MCF 10A (cell line): ENCODE measurements around the gene SLC49A3. TPM values are rescaled to one million over a fixed set of nuclear protein-coding genes. Genes with fewer than 3 reads are reported as not detected.
A peak's percentile ranks its signal among the peaks of the same experiment; 100 is the strongest.

Experiments used
- BruUV-seq: library from RNA; stranded (reverse); fragments of 400-500 nt; replicated peaks from 2 replicates; lab custom pipeline; 2021; lab: Mats Ljungman, UMichigan
- CTCF ChIA-PET: fragments of 300-600 bp; sonication (Branson Sonifier 250); formaldehyde crosslinking; extraction: SDS; loops from one replicate; lab custom pipeline; 2021; ENCODE audit warnings: antibody characterized with exemption, inconsistent platforms; lab: Yijun Ruan, JAX
- POLR2A ChIA-PET: fragments of 300-600, 350-650 bp; sonication (Branson Sonifier 250); formaldehyde crosslinking; extraction: SDS; loops from one replicate; lab custom pipeline; 2020; ENCODE audit warnings: antibody characterized with exemption, inconsistent platforms; lab: Yijun Ruan, JAX
- DNase-seq: peaks from one replicate; pipeline ENCODE4 v3.0.0-alpha.2; 2018; ENCODE audit not compliant: unreplicated experiment
- H3K27ac Mint-ChIP-seq: one replicate; pipeline ENCODE4 v1.8.0; 2022; ENCODE audit warnings: mild to moderate bottlenecking, low read depth, mixed read lengths; ENCODE audit not compliant: unreplicated experiment
- H3K27me3 Mint-ChIP-seq: one replicate; pipeline ENCODE4 v1.8.0; 2022; ENCODE audit warnings: mixed read lengths; ENCODE audit not compliant: insufficient read depth, unreplicated experiment
- H3K36me3 Mint-ChIP-seq: one replicate; pipeline ENCODE4 v1.8.0; 2022; ENCODE audit warnings: mild to moderate bottlenecking, moderate library complexity, mixed read lengths; ENCODE audit not compliant: insufficient read depth, unreplicated experiment
- H3K4me1 Mint-ChIP-seq: one replicate; pipeline ENCODE4 v1.8.0; 2022; ENCODE audit warnings: mixed read lengths; ENCODE audit not compliant: insufficient read depth, unreplicated experiment
- H3K4me3 Mint-ChIP-seq: one replicate; pipeline ENCODE4 v1.8.0; 2022; ENCODE audit warnings: mild to moderate bottlenecking, moderate library complexity, mixed read lengths; ENCODE audit not compliant: unreplicated experiment
- H3K9me3 Mint-ChIP-seq: one replicate; pipeline ENCODE4 v1.8.0; 2022; ENCODE audit warnings: mixed read lengths; ENCODE audit not compliant: unreplicated experiment
- CTCF ChIP-seq: fragments of 200-600 bp; IDR thresholded peaks from one replicate; pipeline ENCODE4 v1.8.0; 2022; ENCODE audit warnings: antibody characterized with exemption, mild to moderate bottlenecking; ENCODE audit not compliant: unreplicated experiment
- intact Hi-C: fragments of 100-400 bp; cut with micrococcal nuclease; formaldehyde crosslinking; loops from 2 replicates; pipeline ENCODE4 v1.14.1; 2022
- total RNA-seq: library from RNA; stranded (reverse); gene quantifications from 2 replicates; pipeline ENCODE4 v1.2.3, GENCODE V29; 2022

The SLC49A3 gene
- total RNA-seq, 1 experiment from 2014 or later = not detected

GRCh38 chr4:692771-693554 lies 4.0 kb upstream of the SLC49A3 start:
- no peak for DNase-seq
- Mint-ChIP-seq H3K36me3 (peaks cover 6% of the 10 kb centered on the region), H3K27ac (no peak overlapping the region), H3K9me3 (no peaks in the 10 kb centered on the region), H3K27me3 (no peaks in the 10 kb centered on the region), H3K4me1 (no peaks in the 10 kb centered on the region), H3K4me3 (no peak overlapping the region)
- POLR2A ChIA-PET = no interaction called here
- no peak for TF ChIP-seq CTCF
- intact Hi-C loops = no loop called here
- no TSS peak for BruUV-seq
- CTCF ChIA-PET = interaction anchor here (0.6 kb wide), 1 partner anchor 31 kb away, joined by 3 read pairs; no protein-coding TSS in a partner anchor

GRCh38 chr4:689723-690122 lies 772 bp upstream of the SLC49A3 start:
- Mint-ChIP-seq H3K4me3 (no peak overlapping the region), H3K4me1 (peaks cover 11% of the 10 kb centered on the region), H3K27ac (no peak overlapping the region), H3K27me3 (no peaks in the 10 kb centered on the region), H3K36me3 (peaks cover 5% of the 10 kb centered on the region), H3K9me3 (no peaks in the 10 kb centered on the region)
- ChIA-PET CTCF (interaction anchor here (0.6 kb wide), 1 partner anchor 220 kb away, joined by 5 read pairs; no protein-coding TSS in a partner anchor), POLR2A (no interaction called here)
- no peak for TF ChIP-seq CTCF
- intact Hi-C loops = no loop called here
- BruUV-seq = no TSS peak
- no peak for DNase-seq

GRCh38 chr4:687971-688853 lies 739 bp downstream of the SLC49A3 start:
- Mint-ChIP-seq H3K4me3 (peak overlapping the region; percentile 64), H3K9me3 (no peaks in the 10 kb centered on the region), H3K4me1 (peaks cover 11% of the 10 kb centered on the region), H3K27ac (peak overlapping the region; percentile 91), H3K36me3 (peaks cover 5% of the 10 kb centered on the region), H3K27me3 (no peaks in the 10 kb centered on the region)
- no TSS peak for BruUV-seq
- DNase-seq = no peak
- POLR2A ChIA-PET = interaction anchor here (0.6 to 1.7 kb wide), 7 partner anchors 9 to 214 kb away, joined by 3 to 18 read pairs (median 8); partner anchors contain the start of genes ATP5ME and MYL5
- TF ChIP-seq CTCF = no peak
- intact Hi-C loops = no loop called here
- CTCF ChIA-PET = interaction anchor here (0.7 to 1.5 kb wide), 2 partner anchors 13 to 69 kb away, joined by 4 to 6 read pairs; partner anchors contain the start of gene MYL5
